Omental fat pad (tissue), 4 donors: ENCODE measurements around the gene PATL1. TPM values are rescaled to one million over a fixed set of nuclear protein-coding genes. Genes with fewer than 3 reads are reported as not detected.

Experiments used
- ATAC-seq: fragments of 150-250 bp; one replicate; pipeline ENCODE4 v1.9.1; 2016; ENCODE audit warnings: mild to moderate bottlenecking, moderate library complexity; ENCODE audit not compliant: low FRiP score
- DNase-seq: peaks from one replicate; pipeline ENCODE4 v3.0.0-alpha.2; 2019; ENCODE audit warnings: low spot score
- total RNA-seq, 4 donors: library from RNA; depleted of rRNA; stranded (reverse); fragments of >200 nt; gene quantifications; one replicate each; pipeline ENCODE4 v1.1.0, GENCODE V29; 2016
- TF ChIP-seq, protein P1 (sequence below), 3 donors: fragments of 450-650 bp; IDR thresholded peaks; one replicate each; pipeline ENCODE4 v1.5.1; 2016 to 2017; ENCODE audit warnings: antibody characterized with exemption in 3 of 3, mild to moderate bottlenecking in 3 of 3, moderate library complexity in 2 of 3

PATL1 gene
- total RNA-seq, 4 donors from 2014 or later, result 14.8 to 19.6 (median 17.1) TPM

DNA sequence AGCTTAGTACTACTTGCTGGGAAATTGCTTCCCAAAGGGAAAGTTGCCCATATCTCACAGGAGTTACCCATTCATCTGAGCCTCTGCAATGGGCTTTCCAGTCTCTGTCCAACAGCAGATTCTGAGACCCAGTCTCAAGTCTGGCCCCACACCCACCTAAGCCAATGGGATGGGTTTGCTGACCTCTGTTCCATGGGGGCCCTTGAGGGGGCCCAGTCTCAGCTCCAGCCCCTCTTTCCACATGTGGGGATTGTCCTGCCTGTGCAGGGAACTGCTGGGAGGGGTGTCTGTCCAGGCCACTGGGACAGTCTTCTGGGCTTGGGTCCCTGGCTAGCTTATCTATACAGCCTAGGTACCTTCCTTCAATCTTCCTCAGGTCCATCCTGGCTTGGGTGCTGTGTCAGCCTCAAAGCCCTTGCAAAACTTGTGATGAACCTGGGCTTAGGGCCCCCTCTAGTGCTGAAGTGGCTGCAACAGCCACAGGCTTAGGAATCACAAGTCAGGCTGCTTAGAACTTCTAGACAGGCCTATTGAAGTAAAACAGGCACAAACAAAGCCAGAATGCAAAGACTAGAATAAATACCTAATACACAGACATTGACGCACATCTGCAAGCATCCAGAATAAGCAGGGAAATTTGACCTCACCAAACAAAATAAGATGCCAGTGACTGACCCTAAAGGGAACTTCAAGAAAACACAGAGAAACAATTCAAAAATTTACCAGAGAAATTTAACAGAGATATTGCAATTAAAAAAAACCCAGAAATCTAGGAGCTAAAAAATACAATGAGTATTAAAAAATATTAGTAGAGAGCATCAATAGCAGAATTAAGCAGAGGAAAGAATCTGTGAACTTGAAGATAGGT, 11.7 kb upstream of the PATL1 start:
- ATAC-seq (peak; percentile 83), DNase-seq (no peak)
- TF ChIP-seq, protein P1, sequence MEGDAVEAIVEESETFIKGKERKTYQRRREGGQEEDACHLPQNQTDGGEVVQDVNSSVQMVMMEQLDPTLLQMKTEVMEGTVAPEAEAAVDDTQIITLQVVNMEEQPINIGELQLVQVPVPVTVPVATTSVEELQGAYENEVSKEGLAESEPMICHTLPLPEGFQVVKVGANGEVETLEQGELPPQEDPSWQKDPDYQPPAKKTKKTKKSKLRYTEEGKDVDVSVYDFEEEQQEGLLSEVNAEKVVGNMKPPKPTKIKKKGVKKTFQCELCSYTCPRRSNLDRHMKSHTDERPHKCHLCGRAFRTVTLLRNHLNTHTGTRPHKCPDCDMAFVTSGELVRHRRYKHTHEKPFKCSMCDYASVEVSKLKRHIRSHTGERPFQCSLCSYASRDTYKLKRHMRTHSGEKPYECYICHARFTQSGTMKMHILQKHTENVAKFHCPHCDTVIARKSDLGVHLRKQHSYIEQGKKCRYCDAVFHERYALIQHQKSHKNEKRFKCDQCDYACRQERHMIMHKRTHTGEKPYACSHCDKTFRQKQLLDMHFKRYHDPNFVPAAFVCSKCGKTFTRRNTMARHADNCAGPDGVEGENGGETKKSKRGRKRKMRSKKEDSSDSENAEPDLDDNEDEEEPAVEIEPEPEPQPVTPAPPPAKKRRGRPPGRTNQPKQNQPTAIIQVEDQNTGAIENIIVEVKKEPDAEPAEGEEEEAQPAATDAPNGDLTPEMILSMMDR (IDR thresholded peaks at IDR 0.05), result no peak

DNA sequence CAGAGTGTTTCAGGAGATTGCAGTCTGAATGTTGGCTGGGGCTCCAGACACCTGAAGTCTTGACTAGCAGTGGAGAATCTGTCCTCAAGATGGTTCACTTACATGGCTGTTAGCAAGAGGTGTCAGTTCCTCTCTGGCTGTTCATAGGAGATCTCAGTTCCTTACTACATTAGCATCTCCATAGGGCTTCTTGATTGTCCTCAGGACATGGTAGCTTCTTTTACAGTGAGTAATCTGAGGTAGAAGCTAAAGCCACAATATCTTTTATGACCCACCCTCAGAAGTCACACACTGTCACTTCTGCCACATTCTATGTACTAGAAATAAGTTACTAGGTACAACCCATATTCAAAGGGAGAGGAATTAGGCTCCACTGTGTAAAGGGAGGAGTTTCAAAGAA, 10.5 kb upstream of the PATL1 start:
- ATAC-seq, result no peak
- TF ChIP-seq, protein P1 (IDR thresholded peaks at IDR 0.05), result no peak
- DNase-seq, result no peak

DNA sequence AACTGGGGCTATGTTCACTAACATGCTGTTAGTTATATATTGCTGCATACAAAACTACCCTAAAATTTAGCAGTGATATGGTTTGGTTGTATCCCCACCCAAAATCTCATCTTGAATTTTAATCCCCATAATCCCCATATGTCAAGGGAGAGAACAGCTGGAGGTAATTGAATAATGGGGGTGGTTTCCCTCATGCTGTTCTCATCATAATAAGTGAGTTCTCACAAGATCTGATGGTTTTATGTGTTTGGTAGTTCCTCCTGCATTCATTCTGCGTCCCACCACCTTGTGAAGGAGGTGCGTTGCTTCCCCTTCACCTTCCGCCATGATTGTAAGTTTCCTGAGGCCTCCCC, 10.0 kb upstream of the PATL1 start:
- DNase-seq, result no peak
- ATAC-seq, result no peak
- TF ChIP-seq, protein P1 (IDR thresholded peaks at IDR 0.05), result no peak

DNA sequence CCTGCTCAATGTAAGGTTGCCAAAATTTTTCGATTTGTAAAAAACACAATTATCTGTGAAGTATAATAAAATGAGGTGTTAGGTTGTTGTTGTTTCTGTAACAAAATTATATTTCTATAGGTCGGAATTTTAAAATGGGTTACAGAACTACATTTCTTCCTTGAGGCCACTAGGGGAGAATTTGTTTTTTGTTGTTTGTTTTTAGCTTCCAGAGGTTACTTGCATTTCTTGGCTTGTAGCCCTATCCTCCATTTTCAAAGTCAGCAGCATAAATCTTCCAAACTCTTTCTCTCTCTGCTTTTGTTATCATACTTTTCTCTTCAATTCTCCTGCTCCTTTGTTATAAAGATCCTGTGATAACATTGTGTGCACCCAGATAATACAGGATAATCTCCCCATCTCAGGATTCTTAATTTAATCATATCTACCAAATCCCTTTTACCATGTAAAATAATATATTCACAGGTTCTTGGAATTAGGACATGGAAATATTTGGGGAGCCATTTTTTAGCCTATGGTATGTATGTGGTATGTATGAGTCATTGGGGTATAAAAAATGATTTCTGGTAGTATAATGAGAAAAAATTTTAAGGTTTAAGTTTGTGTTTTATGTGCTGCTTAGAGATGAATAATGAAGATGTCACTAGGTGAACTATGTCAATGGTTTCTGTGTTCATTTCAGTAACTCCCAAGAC, 9.4 kb upstream of the PATL1 start:
- TF ChIP-seq, protein P1 (IDR thresholded peaks at IDR 0.05), result no peak
- no peak for ATAC-seq
- no peak for DNase-seq

DNA sequence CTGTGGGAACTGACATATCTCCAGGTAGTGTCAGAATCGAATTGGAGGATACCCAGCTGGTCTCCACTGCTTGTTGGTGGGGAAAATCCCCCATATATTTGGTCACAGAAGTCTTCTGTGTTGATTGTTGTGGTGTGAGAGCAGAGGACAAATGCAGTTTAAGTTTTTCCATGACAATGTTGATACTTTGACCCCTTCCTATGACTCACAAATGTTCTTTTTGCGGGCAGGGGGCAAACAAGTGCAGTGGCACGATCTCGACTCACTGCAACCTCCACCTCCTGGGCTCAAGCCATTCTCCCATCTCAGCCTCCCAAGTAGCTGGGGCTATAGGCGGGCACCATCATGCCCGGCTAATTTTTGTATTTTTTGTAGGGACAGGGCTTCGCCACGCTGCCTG, 7.4 kb upstream of the PATL1 start:
- TF ChIP-seq, protein P1 (IDR thresholded peaks at IDR 0.05), result no peak
- DNase-seq (no peak), ATAC-seq (no peak)

GRCh38 chr11:59674291-59674690, 5.5 kb upstream of the PATL1 start:
- TF ChIP-seq, protein P1 (IDR thresholded peaks at IDR 0.05), result no peak
- no peak for ATAC-seq
- no peak for DNase-seq
